Peyer's patch (tissue), 4 donors: ENCODE results near the gene STK36.

ENCODE experiments used
- CTCF ChIP-seq, 6 experiments: fragments of 450-650 bp in 4 of 6; fragments of 200-600 bp in 2 of 6; sonication (generic) in 1 of 6; IDR thresholded peaks; one replicate each; pipeline ENCODE4 v1.5.1; 2017 to 2019; ENCODE audit warnings: antibody characterized with exemption in 6 of 6, mild to moderate bottlenecking in 3 of 6, moderate library complexity in 1 of 6
- POLR2A ChIP-seq, 2 donors: fragments of 450-650 bp; IDR thresholded peaks; one replicate each; pipeline ENCODE4 v1.5.1; 2017; ENCODE audit warnings: antibody characterized with exemption in 2 of 2, mild to moderate bottlenecking in 2 of 2, moderate library complexity in 2 of 2

GRCh38 chr2:218662377-218662776 is 9.5 kb upstream of the STK36 start:
- TF ChIP-seq CTCF (IDR thresholded peaks at IDR 0.05) (no peak), POLR2A (IDR thresholded peaks at IDR 0.05) (no peak)
